ENCODE data around the gene RNF103.
A peak's percentile ranks its signal among the peaks of the same experiment; 100 is the strongest.
"Not testable (repeated sequence)": the region's sequence is repeated elsewhere in the genome, so short reads cannot be mapped to it uniquely, and the experiment has no call there.

The RNF103 gene

GRCh38 chr2:86623494-86624266, at the start of gene RNF103:
TSS of gene RNF103 (minus strand) at chr2:86623865. CDS start at chr2:86622886, 979 bp downstream.
- Mint-ChIP-seq H3K4me3 (peak within 1 kb of the TSS; percentile 88), H3K4me1 (peaks cover 34% of the 10 kb centered on the region), H3K9me3 (no peaks in the 10 kb centered on the region), H3K36me3 (ENCODE audit: low read depth) (peaks cover 9% of the 10 kb centered on the region), H3K27ac (peak within 1 kb of the TSS; percentile 92), H3K27me3 (no peaks in the 10 kb centered on the region)
- ATAC-seq, result peak; percentile 88
- DNase-seq, result peak; percentile 96

- Mint-ChIP-seq H3K4me3 (no peak overlapping the region), H3K9me3 (no peaks in the 10 kb centered on the region), H3K27me3 (no peaks in the 10 kb centered on the region), H3K4me1 (no peaks in the 10 kb centered on the region), H3K36me3 (ENCODE audit: low read depth) (no peaks in the 10 kb centered on the region), H3K27ac (no peak overlapping the region)
- no peak for DNase-seq
- ATAC-seq, result no peak
These were observed 49.3 kb upstream of the RNF103 start for GRCh38 chr2:86673011-86673410.

- Mint-ChIP-seq H3K4me3 (no peak overlapping the region), H3K27ac (no peak overlapping the region), H3K4me1 (no peaks in the 10 kb centered on the region), H3K9me3 (no peaks in the 10 kb centered on the region), H3K36me3 (ENCODE audit: low read depth) (peaks cover 3% of the 10 kb centered on the region), H3K27me3 (no peaks in the 10 kb centered on the region)
- ATAC-seq (no peak), DNase-seq (no peak)
These were observed 48.4 kb upstream of the RNF103 start for GRCh38 chr2:86672027-86672545.

- H3K4me1 Mint-ChIP-seq, result no peaks in the 10 kb centered on the region
- ATAC-seq (no peak), DNase-seq (no peak)
- H3K9me3 Mint-ChIP-seq, result no peaks in the 10 kb centered on the region
- H3K36me3 Mint-ChIP-seq (ENCODE audit: low read depth), result peaks cover 3% of the 10 kb centered on the region
- no peak overlapping the region for H3K4me3 Mint-ChIP-seq
- H3K27ac Mint-ChIP-seq, result no peak overlapping the region
- no peaks in the 10 kb centered on the region for H3K27me3 Mint-ChIP-seq
These were observed 47.8 kb upstream of the RNF103 start for GRCh38 chr2:86671337-86671981.

- not testable (repeated sequence) for H3K27ac Mint-ChIP-seq; H3K4me1 Mint-ChIP-seq; H3K27me3 Mint-ChIP-seq; H3K9me3 Mint-ChIP-seq; ATAC-seq; H3K4me3 Mint-ChIP-seq; H3K36me3 Mint-ChIP-seq (ENCODE audit: low read depth); DNase-seq
These were observed 45.7 kb upstream of the RNF103 start for GRCh38 chr2:86669323-86669722.

GRCh38 chr2:86661333-86661732, 37.7 kb upstream of the RNF103 start:
- peaks cover 15% of the 10 kb centered on the region for H3K9me3 Mint-ChIP-seq

GRCh38 chr2:86650188-86650587, 26.5 kb upstream of the RNF103 start:
- H3K4me1 Mint-ChIP-seq, result no peaks in the 10 kb centered on the region
- H3K4me3 Mint-ChIP-seq, result no peak overlapping the region
- H3K27ac Mint-ChIP-seq, result no peak overlapping the region
- ATAC-seq (no peak), DNase-seq (no peak)
- H3K27me3 Mint-ChIP-seq, result no peaks in the 10 kb centered on the region
- H3K36me3 Mint-ChIP-seq (ENCODE audit: low read depth), result peaks cover 4% of the 10 kb centered on the region
- H3K9me3 Mint-ChIP-seq, result peaks cover 27% of the 10 kb centered on the region

More at GRCh38 chr2:86661333-86661732, 37.7 kb upstream of the RNF103 start:
- Mint-ChIP-seq H3K27ac (no peak overlapping the region), H3K4me1 (no peaks in the 10 kb centered on the region), H3K4me3 (no peak overlapping the region), H3K27me3 (no peaks in the 10 kb centered on the region), H3K36me3 (ENCODE audit: low read depth) (peaks cover 8% of the 10 kb centered on the region)
- DNase-seq (no peak), ATAC-seq (no peak)

GRCh38 chr2:86649119-86649947, 25.7 kb upstream of the RNF103 start:
- H3K9me3 Mint-ChIP-seq, result peaks cover 27% of the 10 kb centered on the region

GRCh38 chr2:86648681-86649080, 25.0 kb upstream of the RNF103 start:
- Mint-ChIP-seq H3K4me1 (no peaks in the 10 kb centered on the region), H3K36me3 (ENCODE audit: low read depth) (peaks cover 7% of the 10 kb centered on the region), H3K9me3 (peaks cover 27% of the 10 kb centered on the region), H3K27me3 (no peaks in the 10 kb centered on the region), H3K4me3 (no peak overlapping the region), H3K27ac (no peak overlapping the region)
- ATAC-seq, result no peak
- DNase-seq, result no peak

More at GRCh38 chr2:86649119-86649947, 25.7 kb upstream of the RNF103 start:
- Mint-ChIP-seq H3K27ac (no peak overlapping the region), H3K4me1 (no peaks in the 10 kb centered on the region), H3K4me3 (no peak overlapping the region), H3K36me3 (ENCODE audit: low read depth) (peaks cover 4% of the 10 kb centered on the region), H3K27me3 (no peaks in the 10 kb centered on the region)
- ATAC-seq (no peak), DNase-seq (no peak)

GRCh38 chr2:86646865-86647264, 23.2 kb upstream of the RNF103 start:
- no peak for DNase-seq
- H3K4me3 Mint-ChIP-seq, result no peak overlapping the region
- no peak overlapping the region for H3K27ac Mint-ChIP-seq
- peaks cover 27% of the 10 kb centered on the region for H3K9me3 Mint-ChIP-seq
- H3K27me3 Mint-ChIP-seq, result no peaks in the 10 kb centered on the region
- H3K36me3 Mint-ChIP-seq (ENCODE audit: low read depth), result peaks cover 7% of the 10 kb centered on the region
- no peak for ATAC-seq
- H3K4me1 Mint-ChIP-seq, result no peaks in the 10 kb centered on the region

GRCh38 chr2:86646329-86646728, 22.7 kb upstream of the RNF103 start:
- Mint-ChIP-seq H3K27ac (no peak overlapping the region), H3K4me1 (no peaks in the 10 kb centered on the region), H3K27me3 (no peaks in the 10 kb centered on the region), H3K4me3 (no peak overlapping the region), H3K9me3 (peaks cover 27% of the 10 kb centered on the region), H3K36me3 (ENCODE audit: low read depth) (peaks cover 7% of the 10 kb centered on the region)
- ATAC-seq (no peak), DNase-seq (no peak)

GRCh38 chr2:86645752-86646151, 22.1 kb upstream of the RNF103 start:
- Mint-ChIP-seq H3K36me3 (ENCODE audit: low read depth) (peaks cover 7% of the 10 kb centered on the region), H3K4me3 (no peak overlapping the region), H3K9me3 (peaks cover 27% of the 10 kb centered on the region), H3K27me3 (no peaks in the 10 kb centered on the region), H3K27ac (no peak overlapping the region), H3K4me1 (no peaks in the 10 kb centered on the region)
- DNase-seq, result no peak
- ATAC-seq, result no peak

- Mint-ChIP-seq H3K27ac (no peak overlapping the region), H3K36me3 (ENCODE audit: low read depth) (no peaks in the 10 kb centered on the region), H3K9me3 (peaks cover 9% of the 10 kb centered on the region), H3K4me1 (no peaks in the 10 kb centered on the region), H3K27me3 (no peaks in the 10 kb centered on the region), H3K4me3 (no peak overlapping the region)
- ATAC-seq (no peak), DNase-seq (no peak)
These were observed 15.0 kb upstream of the RNF103 start for GRCh38 chr2:86638712-86639111.

GRCh38 chr2:86636842-86637241, 13.2 kb upstream of the RNF103 start:
- Mint-ChIP-seq H3K36me3 (ENCODE audit: low read depth) (no peaks in the 10 kb centered on the region), H3K9me3 (peaks cover 9% of the 10 kb centered on the region), H3K27ac (no peak overlapping the region), H3K4me3 (no peak overlapping the region), H3K27me3 (no peaks in the 10 kb centered on the region), H3K4me1 (no peaks in the 10 kb centered on the region)
- ATAC-seq (no peak), DNase-seq (no peak)

All from activated naive CD8-positive, alpha-beta T cell treated with anti-CD3 and anti-CD28 coated beads, Interleukin-2, amount 50 U/mL, for 24 hours (primary cell).